Tibial artery (tissue), 4 donors: Measurements from ENCODE around the gene SIGLEC6.

Experiments used
- DNase-seq, 2 donors: peaks; one replicate each; pipeline ENCODE4 v3.0.0-alpha.2; 2019
- H3K27ac ChIP-seq, 2 donors: fragments of 200-600 bp; sonication (generic) in 1 of 2; 1 replicate in 1 of 2; 2 replicates in 1 of 2; pipeline ENCODE4 v1.5.1; 2018 to 2019; ENCODE audit warnings: mild to moderate bottlenecking in 1 of 2
- H3K27me3 ChIP-seq, 2 donors: fragments of 200-600 bp; sonication (generic) in 1 of 2; one replicate each; pipeline versions ENCODE4 v1.5.1 to v1.6.0; 2016 to 2019
- H3K36me3 ChIP-seq, 3 donors: fragments of 200-600 bp; sonication (generic) in 2 of 3; one replicate each; pipeline ENCODE4 v1.5.1; 2016 to 2019; ENCODE audit warnings: mild to moderate bottlenecking in 2 of 3
- H3K4me1 ChIP-seq, 4 donors: fragments of 200-600 bp; sonication (generic) in 2 of 4; 1 replicate in 3 of 4; 2 replicates in 1 of 4; pipeline ENCODE4 v1.5.1; 2016 to 2019
- H3K4me3 ChIP-seq, 2 donors: fragments of 200-600 bp; sonication (generic) in 1 of 2; 1 replicate in 1 of 2; 2 replicates in 1 of 2; pipeline ENCODE4 v1.5.1; 2018 to 2019; ENCODE audit warnings: mild to moderate bottlenecking in 2 of 2
- H3K9me3 ChIP-seq, 3 donors: fragments of 200-600 bp; sonication (generic) in 1 of 3; one replicate each; pipeline ENCODE4 v1.5.1; 2016 to 2019
- CTCF ChIP-seq, 2 experiments: fragments of 200-600 bp in 1 of 2; fragments of 450-650 bp in 1 of 2; IDR thresholded peaks; one replicate each; pipeline ENCODE4 v1.5.1; 2017 to 2019; ENCODE audit warnings: antibody characterized with exemption in 2 of 2, mild to moderate bottlenecking in 1 of 2, moderate library complexity in 1 of 2
- intact Hi-C: fragments of 100-400 bp; cut with DNase I; formaldehyde crosslinking; loops from one replicate; pipeline ENCODE4 v1.15.0; 2023; ENCODE audit warnings: low total_unique reads

The SIGLEC6 gene

GRCh38 chr19:51508059-51508733 is 23.3 kb downstream of the SIGLEC6 start:
- Histone ChIP-seq H3K4me3 (no peak overlapping the region), H3K27ac (no peak overlapping the region), H3K36me3 (no peaks in the 10 kb centered on the region), H3K27me3 (peaks cover 0 to 7% of the 10 kb centered on the region in 2 donors), H3K4me1 (no peaks in the 10 kb centered on the region), H3K9me3 (peaks cover 0 to 3% (median 0%) of the 10 kb centered on the region in 3 donors)
- DNase-seq: no peak
- intact Hi-C loops: no loop called here
- TF ChIP-seq CTCF (IDR thresholded peaks at IDR 0.05): no peak

DNA sequence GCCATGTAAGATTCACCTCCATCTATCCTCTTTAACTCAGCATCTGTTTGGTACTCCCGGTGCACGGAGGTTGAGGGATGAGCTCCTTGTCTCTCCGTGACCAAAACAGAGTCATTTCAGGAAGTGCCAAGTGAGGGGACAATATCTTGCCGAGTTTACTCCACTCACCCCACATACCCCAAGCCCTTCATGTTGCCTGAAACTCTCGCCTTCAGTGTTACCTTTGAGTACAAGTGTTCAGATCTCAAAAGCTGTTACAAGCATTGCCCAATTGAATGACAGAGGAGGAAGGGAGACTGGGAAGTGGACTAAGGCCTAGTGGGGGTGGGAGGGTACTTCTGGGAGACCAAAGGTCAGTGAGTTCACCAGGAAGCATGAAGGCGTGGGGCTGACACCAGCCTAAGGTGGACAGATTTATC is 23.8 kb downstream of the SIGLEC6 start:
- no peaks in the 10 kb centered on the region for H3K36me3 ChIP-seq
- intact Hi-C loops: no loop called here
- H3K4me1 ChIP-seq: no peaks in the 10 kb centered on the region
- TF ChIP-seq CTCF (IDR thresholded peaks at IDR 0.05): no peak
- H3K9me3 ChIP-seq: peaks cover 0 to 3% (median 0%) of the 10 kb centered on the region in 3 donors
- H3K4me3 ChIP-seq: no peak overlapping the region
- DNase-seq: no peak
- no peak overlapping the region for H3K27ac ChIP-seq
- peaks cover 0 to 7% of the 10 kb centered on the region in 2 donors for H3K27me3 ChIP-seq

- peaks cover 0 to 7% of the 10 kb centered on the region in 2 donors for H3K27me3 ChIP-seq
- H3K27ac ChIP-seq: no peak overlapping the region
- TF ChIP-seq CTCF (IDR thresholded peaks at IDR 0.05): no peak
- intact Hi-C loops: no loop called here
- no peaks in the 10 kb centered on the region for H3K4me1 ChIP-seq
- no peak for DNase-seq
- no peaks in the 10 kb centered on the region for H3K36me3 ChIP-seq
- H3K9me3 ChIP-seq: peaks cover 0 to 3% (median 0%) of the 10 kb centered on the region in 3 donors
- H3K4me3 ChIP-seq: no peak overlapping the region
Observed at GRCh38 chr19:51507192-51507591, 24.3 kb downstream of the SIGLEC6 start.

- no peak for DNase-seq
- H3K27me3 ChIP-seq: peaks cover 0 to 7% of the 10 kb centered on the region in 2 donors
- H3K4me1 ChIP-seq: no peaks in the 10 kb centered on the region
- H3K9me3 ChIP-seq: peaks cover 0 to 3% (median 0%) of the 10 kb centered on the region in 3 donors
- intact Hi-C loops: no loop called here
- TF ChIP-seq CTCF (IDR thresholded peaks at IDR 0.05): no peak
- H3K4me3 ChIP-seq: no peak overlapping the region
- H3K36me3 ChIP-seq: no peaks in the 10 kb centered on the region
- H3K27ac ChIP-seq: no peak overlapping the region
Observed at GRCh38 chr19:51505904-51506303, 25.6 kb downstream of the SIGLEC6 start.

DNA sequence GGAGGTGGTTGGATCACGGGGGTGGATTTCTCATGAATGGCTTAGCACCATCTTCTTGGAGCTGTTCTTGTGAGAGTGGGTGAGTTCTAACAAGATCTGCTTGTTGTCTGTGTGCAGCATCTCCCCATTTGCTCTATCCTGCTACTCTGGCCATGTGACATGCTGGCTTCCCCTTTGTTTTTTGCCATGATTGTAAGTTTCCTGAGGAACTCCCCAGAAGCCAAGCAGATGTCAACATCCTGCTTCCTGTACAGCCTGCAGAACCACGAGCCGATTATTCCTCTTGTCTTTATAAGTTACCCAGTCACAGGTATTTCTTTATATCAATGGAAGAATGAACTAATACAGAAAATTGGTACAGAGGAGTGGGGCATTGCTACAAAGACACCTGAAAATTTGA is 27.6 kb downstream of the SIGLEC6 start:
- no peak for TF ChIP-seq CTCF (IDR thresholded peaks at IDR 0.05)
- peaks cover 0 to 3% (median 0%) of the 10 kb centered on the region in 3 donors for H3K9me3 ChIP-seq
- no peaks in the 10 kb centered on the region for H3K36me3 ChIP-seq
- no peak for DNase-seq
- H3K27me3 ChIP-seq: peaks cover 0 to 17% of the 10 kb centered on the region in 2 donors
- no peak overlapping the region for H3K27ac ChIP-seq
- no peaks in the 10 kb centered on the region for H3K4me1 ChIP-seq
- intact Hi-C loops: no loop called here
- H3K4me3 ChIP-seq: no peak overlapping the region
